K562 (cell line): ENCODE measurements around the gene FAM89B. TPM values are rescaled to one million over a fixed set of nuclear protein-coding genes. Genes with fewer than 3 reads are reported as not detected.
A peak's percentile ranks its signal among the peaks of the same experiment; 100 is the strongest.

ENCODE experiments used
- ATF4 ChIP-seq: fragments of 450-650 bp; formaldehyde crosslinking; IDR thresholded peaks from 2 replicates; pipeline ENCODE4 v1.4.0; 2022; ENCODE audit warnings: mild to moderate bottlenecking, moderate library complexity
- CREM ChIP-seq: IDR thresholded peaks from 2 replicates; pipeline ENCODE4 v1.6.1; 2014; ENCODE audit warnings: antibody characterized with exemption, low read depth
- GABPB2 ChIP-seq: fragments of 250-450 bp; sonication (Bioruptor Pico); conservative IDR thresholded peaks from 2 replicates; pipeline ENCODE4 v1.5.1; 2021; ENCODE audit warnings: mild to moderate bottlenecking
- HBP1 ChIP-seq: fragments of 450-650 bp; formaldehyde crosslinking; IDR thresholded peaks from 2 replicates; pipeline ENCODE4 v1.4.0; 2022; ENCODE audit warnings: missing genetic modification characterization
- KAT2B ChIP-seq: IDR thresholded peaks from one replicate; pipeline ENCODE4 v1.6.1; 2012; ENCODE audit warnings: low read depth, mild to moderate bottlenecking, control low read depth, inconsistent platforms, low read length, moderate library complexity
- L3MBTL2 ChIP-seq: fragments of 450-650 bp; IDR thresholded peaks from 2 replicates; pipeline ENCODE4 v1.6.1; 2016; ENCODE audit warnings: mild to moderate bottlenecking, moderate library complexity
- MNT ChIP-seq, 2 experiments: fragments of 450-650 bp; conservative IDR thresholded peaks; 2 replicates each; pipeline ENCODE4 v1.6.1; 2017; ENCODE audit warnings: mild to moderate bottlenecking in 2 of 2, moderate library complexity in 2 of 2
- NFE2L1 ChIP-seq: fragments of 450-650 bp; IDR thresholded peaks from 2 replicates; pipeline ENCODE4 v1.6.1; 2016; ENCODE audit warnings: missing genetic modification characterization, low read depth, mild to moderate bottlenecking, missing compliant biosample characterization, moderate library complexity, borderline replicate concordance
- NFIC ChIP-seq: fragments of 450-650 bp; IDR thresholded peaks from 2 replicates; pipeline ENCODE4 v1.6.1; 2017; ENCODE audit warnings: mild to moderate bottlenecking, inconsistent platforms
- NFIX ChIP-seq: fragments of 250-450 bp; sonication (Bioruptor Pico); IDR thresholded peaks from 2 replicates; pipeline ENCODE4 v1.4.0; 2020; ENCODE audit warnings: low read depth, mild to moderate bottlenecking, moderate library complexity
- NONO ChIP-seq, 2 experiments: fragments of 200-400 bp in 1 of 2; fragments of 450-650 bp in 1 of 2; formaldehyde crosslinking in 1 of 2; IDR thresholded peaks; 2 replicates each; pipeline ENCODE4 v1.6.1; 2017; ENCODE audit warnings: low read depth in 2 of 2, mild to moderate bottlenecking in 2 of 2, moderate library complexity in 2 of 2, low read length in 1 of 2
- PHF21A ChIP-seq: fragments of 450-650 bp; IDR thresholded peaks from 2 replicates; pipeline ENCODE4 v1.6.1; 2017; ENCODE audit warnings: low read depth, borderline replicate concordance
- RAD51 ChIP-seq: fragments of 450-650 bp; IDR thresholded peaks from 2 replicates; pipeline ENCODE4 v1.7.1; 2016; ENCODE audit warnings: low read depth, mild to moderate bottlenecking, borderline replicate concordance
- SRSF7 ChIP-seq: fragments of 200-400 bp; formaldehyde crosslinking; optimal IDR thresholded peaks from 2 replicates; pipeline ENCODE3; 2017; ENCODE audit warnings: mild to moderate bottlenecking, low read depth, low read length
- ZBTB34 ChIP-seq: fragments of 250-450 bp; sonication (Bioruptor Pico); IDR thresholded peaks from 2 replicates; pipeline ENCODE4 v1.8.0; 2021; ENCODE audit warnings: mild to moderate bottlenecking, moderate library complexity
- ZNF280A ChIP-seq: fragments of 450-650 bp; IDR thresholded peaks from 2 replicates; pipeline ENCODE4 v1.6.1; 2018; ENCODE audit warnings: mild to moderate bottlenecking, low read depth; ENCODE audit not compliant: partially characterized antibody
- polyA plus RNA-seq, 8 experiments: library from polyadenylated mRNA; depleted of rRNA in 4 of 8; stranded (reverse) in 5 of 8; unstranded in 3 of 8; fragments of >200 nt; fragmentation: Nextera tagmentation in 2 of 8; fragmentation: Illumina TruSeq in 1 of 8; extraction: Ambion mirVana in 2 of 8; extraction: Trizol in 1 of 8; gene quantifications; 2 replicates each; pipeline versions ENCODE4 v1.2.1 to v1.2.3, GENCODE V29; 2011 to 2014; ENCODE audit warnings: inconsistent platforms in 1 of 8, missing spikeins in 1 of 8
- total RNA-seq, 7 experiments: library from RNA; depleted of rRNA in 6 of 7; stranded (reverse); fragments of >200 nt in 6 of 7; fragmentation: Illumina TruSeq in 2 of 7; extraction: Trizol in 2 of 7; gene quantifications; 2 replicates each; pipeline versions ENCODE4 v1.2.1 to v1.2.3, GENCODE V29; 2011 to 2021; ENCODE audit warnings: low replicate concordance in 1 of 7
- TF ChIP-seq, protein P1 (sequence below), 2 experiments: fragments of 200-800 bp in 1 of 2; sonication (Bioruptor generic) in 1 of 2; sonication (generic) in 1 of 2; formaldehyde crosslinking in 1 of 2; IDR thresholded peaks in 1 of 2; conservative IDR thresholded peaks in 1 of 2; 2 replicates each; pipeline versions ENCODE4 v1.5.0 to v1.6.1; 2016 to 2020; ENCODE audit warnings: missing compliant biosample characterization in 1 of 2, missing genetic modification characterization in 1 of 2, missing genetic modification reagents in 1 of 2

The FAM89B gene
- total and polyA plus RNA-seq, 9 of the 15 experiments (the other 6 are each of a cell fraction or from before 2014, with no cell fraction given) = 0.32 to 27.6 (median 11.9) TPM

- TF ChIP-seq NFE2L1 (tag) (no peak), HBP1 (CRISPR knock-in tag) (peak; percentile 54; the same call in 1 of the 2 replicates), PHF21A (0 out of 2 replicates have a peak, but pooled peaks have one; percentile 26), ATF4 (CRISPR knock-in tag) (peak; percentile 42; the same call in 1 of the 2 replicates), CREM (peak; percentile 99), ZNF280A (no peak), MNT (conservative IDR thresholded peaks at IDR 0.05) (peak; percentile 95 to 98), NFIX (CRISPR knock-in tag) (no peak), KAT2B (no peak), SRSF7 (no peak), NONO (IDR thresholded peaks at IDR 0.05; ENCODE audit: low read depth in 2 of 2, low read length in 1 of 2) (no peak), GABPB2 (no peak), ZBTB34 (CRISPR knock-in tag) (no peak), RAD51 (no peak), L3MBTL2 (peak; percentile 84), NFIC (peak; percentile 19; the same call in 1 of the 2 replicates)
- TF ChIP-seq, protein P1, sequence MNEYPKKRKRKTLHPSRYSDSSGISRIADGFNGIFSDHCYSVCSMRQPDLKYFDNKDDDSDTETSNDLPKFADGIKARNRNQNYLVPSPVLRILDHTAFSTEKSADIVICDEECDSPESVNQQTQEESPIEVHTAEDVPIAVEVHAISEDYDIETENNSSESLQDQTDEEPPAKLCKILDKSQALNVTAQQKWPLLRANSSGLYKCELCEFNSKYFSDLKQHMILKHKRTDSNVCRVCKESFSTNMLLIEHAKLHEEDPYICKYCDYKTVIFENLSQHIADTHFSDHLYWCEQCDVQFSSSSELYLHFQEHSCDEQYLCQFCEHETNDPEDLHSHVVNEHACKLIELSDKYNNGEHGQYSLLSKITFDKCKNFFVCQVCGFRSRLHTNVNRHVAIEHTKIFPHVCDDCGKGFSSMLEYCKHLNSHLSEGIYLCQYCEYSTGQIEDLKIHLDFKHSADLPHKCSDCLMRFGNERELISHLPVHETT (CRISPR knock-in tag; conservative IDR thresholded peaks at IDR 0.05 in 1 of 2, IDR thresholded peaks at IDR 0.05 in 1 of 2) = peak in 1 of 2 experiments; percentile 99; a peak in 2 of 4 replicates
Observed at GRCh38 chr11:65569973-65570918, 2.1 kb upstream of the FAM89B start, which contains the start of gene ZNRD2 (continued).
